Regular cardiac myocyte (primary cell): ENCODE data around the gene ARCN1. TPM values are rescaled to one million over a fixed set of nuclear protein-coding genes. Genes with fewer than 3 reads are reported as not detected.

ENCODE experiments used
- total RNA-seq: library from RNA; depleted of rRNA; stranded (reverse); fragments of >200 nt; gene quantifications from 2 replicates; pipeline ENCODE4 v1.2.3, GENCODE V29; 2014

ARCN1 gene
- 159 and 212 TPM in 2 replicates for total RNA-seq

GRCh38 chr11:118572061-118572980 lies at the start of gene ARCN1:
ARCN1 (plus strand) TSS chr11:118572409; CDS start chr11:118572548, 139 bp downstream.

DNA sequence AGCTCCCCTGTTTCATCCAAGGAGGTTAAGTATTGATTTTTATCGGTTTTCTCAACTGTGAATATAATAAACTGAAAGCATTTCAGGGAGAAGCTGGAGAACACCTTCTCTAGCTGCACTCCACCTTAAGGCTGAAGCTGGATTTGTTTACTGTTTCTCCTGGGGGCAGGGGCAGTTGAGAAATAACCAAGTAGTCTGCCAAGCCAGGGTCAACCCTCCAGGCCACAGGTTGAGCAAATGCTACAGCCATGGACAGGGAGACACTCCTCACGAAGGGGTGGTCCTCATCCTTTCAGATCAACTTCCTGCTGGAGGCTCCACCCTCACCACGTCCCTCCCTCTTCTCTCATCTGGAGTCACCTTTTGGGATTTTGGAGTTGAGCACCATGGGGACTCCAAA lies 45.1 kb upstream of the ARCN1 start, which contains the start of gene TTC36:
Gene TTC36, plus strand, starts transcription at position 366 of the 400 bp plus-strand sequence. Its CDS starts 21 bp downstream, at position 387.

DNA sequence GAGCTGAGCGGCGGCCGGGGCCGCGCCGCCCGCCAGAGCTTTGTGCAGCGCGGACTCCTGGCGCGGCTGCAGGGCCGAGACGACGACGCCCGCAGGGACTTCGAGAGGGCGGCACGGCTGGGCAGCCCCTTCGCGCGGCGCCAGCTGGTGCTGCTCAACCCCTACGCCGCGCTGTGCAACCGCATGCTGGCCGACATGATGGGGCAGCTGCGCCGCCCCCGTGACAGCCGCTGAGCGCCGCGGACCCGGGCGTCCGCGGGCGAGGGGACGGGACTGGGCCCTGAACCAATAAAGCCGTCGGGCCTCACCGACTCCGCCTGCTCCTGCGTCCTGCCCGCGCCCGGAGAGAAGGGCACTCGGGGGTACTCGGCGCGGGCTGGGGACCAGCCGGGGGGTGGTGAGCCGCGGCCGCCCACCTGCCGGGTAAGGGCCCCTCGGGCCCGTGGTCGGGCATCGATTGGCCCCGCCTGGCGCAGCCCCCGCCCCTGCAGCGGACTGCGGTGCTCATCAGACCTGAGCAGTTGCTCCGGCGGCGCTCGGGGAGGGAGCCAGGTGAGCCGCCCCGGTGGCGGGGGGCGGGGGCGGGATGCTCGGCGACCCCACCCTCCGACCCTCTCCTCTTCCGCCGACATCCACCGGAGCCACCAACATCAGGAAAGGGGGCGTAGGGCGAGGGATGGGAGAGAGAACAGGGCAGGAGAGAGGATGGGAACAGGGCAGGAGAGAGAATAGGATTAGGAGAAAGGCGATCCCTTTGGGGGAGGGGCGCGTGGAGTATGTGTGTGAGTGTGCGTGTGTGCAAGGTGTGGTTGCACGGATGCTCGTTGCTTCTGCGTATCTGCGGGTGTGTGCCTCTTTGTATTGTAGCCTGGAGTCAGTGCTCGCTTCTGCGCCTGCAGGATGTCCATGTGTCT lies 41.3 kb upstream of the ARCN1 start, which contains the start of gene TMEM25:
Gene TMEM25, plus strand, starts transcription at position 510 of the 914 bp plus-strand sequence. CDS start 610 bp downstream, outside the sequence.

DNA sequence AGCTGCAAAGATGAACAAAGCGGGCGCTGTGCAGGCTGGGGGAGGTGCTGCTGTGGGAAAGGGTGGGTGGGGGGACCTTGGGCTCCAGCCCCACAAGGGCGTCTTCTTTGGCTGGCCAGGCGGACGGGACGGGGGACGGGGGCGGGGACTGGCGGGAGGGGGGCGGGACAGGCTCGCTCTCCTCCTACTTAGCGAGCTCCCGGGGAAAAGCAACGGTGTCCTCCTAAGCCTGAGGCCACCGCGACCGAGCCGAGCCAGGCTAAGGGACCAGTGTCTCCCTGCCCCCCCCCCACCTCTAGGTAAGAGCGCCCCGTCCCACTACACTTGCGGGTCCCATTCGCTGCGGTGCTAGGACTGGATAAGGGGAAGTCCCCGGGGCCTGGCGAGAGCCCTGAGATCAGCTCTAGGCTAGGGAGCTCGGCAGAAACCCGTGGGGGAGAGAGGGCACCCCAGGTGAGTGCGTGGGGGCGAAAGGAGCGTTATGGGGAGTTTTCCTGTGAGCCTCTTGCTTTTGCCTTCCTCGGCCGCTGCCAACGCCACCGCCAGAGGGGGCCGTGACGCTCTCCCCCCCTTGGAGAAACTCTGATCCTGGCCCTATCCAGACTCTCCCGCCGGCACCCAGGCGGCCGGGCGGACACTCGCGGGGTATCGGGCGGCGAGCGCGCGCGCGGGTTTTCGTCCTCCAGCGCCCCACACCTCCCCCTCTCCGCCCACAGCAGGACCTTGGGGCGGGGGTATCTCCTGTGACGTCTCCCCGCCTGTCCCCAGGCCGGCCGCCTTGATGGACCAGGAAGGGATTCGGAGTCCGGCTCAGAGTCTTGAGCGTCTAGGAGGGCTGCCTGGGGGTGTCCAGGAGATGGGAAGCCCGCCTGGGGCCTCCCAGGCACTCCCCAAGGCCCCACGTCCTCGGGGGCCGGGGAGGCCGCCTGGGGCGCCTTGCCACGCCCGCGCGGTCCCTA lies 35.5 kb downstream of the ARCN1 start, which contains the start of gene PHLDB1:
Gene PHLDB1, plus strand, starts transcription at position 215 of the 959 bp plus-strand sequence. CDS start 6,222 bp downstream, outside the sequence.

Other genes starting within 250 kb of the ARCN1 start
- gene CD3D, start 229.7 kb upstream of the ARCN1 start, total RNA-seq: not detected in 2 replicates
- not detected in 2 replicates for gene CD3G, start 228.1 kb upstream of the ARCN1 start, total RNA-seq
- gene UBE4A, start 212.8 kb upstream of the ARCN1 start, total RNA-seq: 33.3 and 36.0 TPM in 2 replicates
- gene ATP5MG, start 170.8 kb upstream of the ARCN1 start, total RNA-seq: 54.4 and 62.5 TPM in 2 replicates
- gene KMT2A, start 135.9 kb upstream of the ARCN1 start, total RNA-seq: 12.8 and 20.9 TPM in 2 replicates
- gene TTC36, start 44.9 kb upstream of the ARCN1 start, total RNA-seq: 0.58 and 1.7 TPM in 2 replicates
- gene TMEM25, start 41.2 kb upstream of the ARCN1 start, total RNA-seq: 10.9 and 15.5 TPM in 2 replicates
- gene IFT46, start 6.5 kb upstream of the ARCN1 start, total RNA-seq: 21.7 and 27.0 TPM in 2 replicates
- gene PHLDB1, start 35.2 kb downstream of the ARCN1 start, total RNA-seq: 62.0 and 99.7 TPM in 2 replicates
- gene TREH, start 107.2 kb downstream of the ARCN1 start, total RNA-seq: not detected in 2 replicates
- 117 and 118 TPM in 2 replicates for gene DDX6, start 218.8 kb downstream of the ARCN1 start, total RNA-seq